Measurements from ENCODE around the gene KPRP.
A peak's percentile ranks its signal among the peaks of the same experiment; 100 is the strongest.

Gene KPRP

DNA sequence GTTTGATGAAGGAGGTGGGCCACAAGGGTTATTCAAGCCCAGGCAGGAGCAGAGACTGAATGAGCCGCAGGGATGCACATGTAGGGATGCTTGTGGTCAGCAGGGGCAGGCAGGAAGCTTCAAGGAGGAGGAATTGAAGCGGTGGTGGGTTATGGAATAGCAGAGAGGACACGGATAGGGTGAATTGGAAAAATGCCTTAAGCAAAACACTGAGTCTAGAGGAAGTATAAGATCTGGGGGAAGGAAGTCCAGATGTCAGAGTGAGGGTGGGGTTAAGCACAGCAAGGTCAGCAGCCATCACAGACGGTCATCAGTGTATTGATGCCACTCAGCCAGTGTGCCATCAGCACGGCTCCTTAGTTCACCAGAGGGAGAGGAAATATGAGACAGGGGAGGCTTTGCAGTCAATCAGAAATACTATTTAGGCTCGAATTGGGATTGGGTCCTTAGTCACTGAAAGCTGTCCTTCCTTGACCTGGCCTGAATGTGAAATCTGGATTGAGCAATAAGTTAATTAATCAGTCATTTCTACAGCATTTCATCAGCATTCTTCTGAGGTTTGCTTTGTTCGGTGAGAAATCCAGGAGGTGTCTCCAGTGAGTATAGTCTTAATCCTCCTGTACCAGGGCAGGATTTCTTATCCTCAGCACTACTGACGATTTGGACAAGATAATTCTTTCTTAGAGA is 11.2 kb downstream of the KPRP start:
- no peak overlapping the region for H3K4me3 ChIP-seq (ENCODE audit: low read depth, low read length)
- DNase-seq (ENCODE audit: low read depth, low spot score) = no peak
- in situ Hi-C loops (cut with HindIII; ENCODE audit: low sequenced_read_pairs) = no loop called here
- TF ChIP-seq, protein P1, sequence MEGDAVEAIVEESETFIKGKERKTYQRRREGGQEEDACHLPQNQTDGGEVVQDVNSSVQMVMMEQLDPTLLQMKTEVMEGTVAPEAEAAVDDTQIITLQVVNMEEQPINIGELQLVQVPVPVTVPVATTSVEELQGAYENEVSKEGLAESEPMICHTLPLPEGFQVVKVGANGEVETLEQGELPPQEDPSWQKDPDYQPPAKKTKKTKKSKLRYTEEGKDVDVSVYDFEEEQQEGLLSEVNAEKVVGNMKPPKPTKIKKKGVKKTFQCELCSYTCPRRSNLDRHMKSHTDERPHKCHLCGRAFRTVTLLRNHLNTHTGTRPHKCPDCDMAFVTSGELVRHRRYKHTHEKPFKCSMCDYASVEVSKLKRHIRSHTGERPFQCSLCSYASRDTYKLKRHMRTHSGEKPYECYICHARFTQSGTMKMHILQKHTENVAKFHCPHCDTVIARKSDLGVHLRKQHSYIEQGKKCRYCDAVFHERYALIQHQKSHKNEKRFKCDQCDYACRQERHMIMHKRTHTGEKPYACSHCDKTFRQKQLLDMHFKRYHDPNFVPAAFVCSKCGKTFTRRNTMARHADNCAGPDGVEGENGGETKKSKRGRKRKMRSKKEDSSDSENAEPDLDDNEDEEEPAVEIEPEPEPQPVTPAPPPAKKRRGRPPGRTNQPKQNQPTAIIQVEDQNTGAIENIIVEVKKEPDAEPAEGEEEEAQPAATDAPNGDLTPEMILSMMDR (IDR thresholded peaks at IDR 0.05; ENCODE audit: low read depth, low read length) = no peak

GRCh38 chr1:152770411-152770810 is 12.6 kb downstream of the KPRP start:
- no peak for DNase-seq (ENCODE audit: low read depth, low spot score)
- no peak overlapping the region for H3K4me3 ChIP-seq (ENCODE audit: low read depth, low read length)
- in situ Hi-C loops (cut with HindIII; ENCODE audit: low sequenced_read_pairs) = no loop called here
- TF ChIP-seq, protein P1 (IDR thresholded peaks at IDR 0.05; ENCODE audit: low read depth, low read length) = no peak

- TF ChIP-seq, protein P1 (IDR thresholded peaks at IDR 0.05; ENCODE audit: low read depth, low read length) = no peak
- no peak for DNase-seq (ENCODE audit: low read depth, low spot score)
- in situ Hi-C loops (cut with HindIII; ENCODE audit: low sequenced_read_pairs) = no loop called here
- H3K4me3 ChIP-seq (ENCODE audit: low read depth, low read length) = no peak within 1 kb of the TSS
Measured at GRCh38 chr1:152774875-152775274, 17.1 kb downstream of the KPRP start, which contains the start of gene LCE1F. Gene LCE1F (plus strand): TSS chr1:152775140. CDS start chr1:152776372, 1,232 bp downstream.

DNA sequence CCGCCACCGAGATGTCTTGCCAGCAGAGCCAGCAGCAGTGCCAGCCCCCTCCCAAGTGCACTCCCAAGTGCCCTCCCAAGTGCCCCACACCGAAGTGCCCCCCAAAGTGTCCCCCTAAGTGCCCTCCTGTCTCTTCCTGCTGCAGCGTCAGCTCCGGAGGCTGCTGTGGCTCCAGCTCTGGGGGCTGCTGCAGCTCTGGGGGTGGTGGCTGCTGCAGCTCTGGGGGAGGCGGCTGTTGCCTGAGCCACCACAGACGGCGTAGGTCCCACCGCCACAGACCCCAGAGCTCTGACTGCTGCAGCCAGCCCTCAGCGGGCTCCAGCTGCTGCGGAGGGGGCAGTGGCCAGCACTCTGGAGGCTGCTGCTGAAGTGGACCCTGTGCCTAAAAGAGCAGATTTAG is 18.5 kb downstream of the KPRP start:
- no peak overlapping the region for H3K4me3 ChIP-seq (ENCODE audit: low read depth, low read length)
- TF ChIP-seq, protein P1 (IDR thresholded peaks at IDR 0.05; ENCODE audit: low read depth, low read length) = no peak
- in situ Hi-C loops (cut with HindIII; ENCODE audit: low sequenced_read_pairs) = no loop called here
- DNase-seq (ENCODE audit: low read depth, low spot score) = no peak

DNA sequence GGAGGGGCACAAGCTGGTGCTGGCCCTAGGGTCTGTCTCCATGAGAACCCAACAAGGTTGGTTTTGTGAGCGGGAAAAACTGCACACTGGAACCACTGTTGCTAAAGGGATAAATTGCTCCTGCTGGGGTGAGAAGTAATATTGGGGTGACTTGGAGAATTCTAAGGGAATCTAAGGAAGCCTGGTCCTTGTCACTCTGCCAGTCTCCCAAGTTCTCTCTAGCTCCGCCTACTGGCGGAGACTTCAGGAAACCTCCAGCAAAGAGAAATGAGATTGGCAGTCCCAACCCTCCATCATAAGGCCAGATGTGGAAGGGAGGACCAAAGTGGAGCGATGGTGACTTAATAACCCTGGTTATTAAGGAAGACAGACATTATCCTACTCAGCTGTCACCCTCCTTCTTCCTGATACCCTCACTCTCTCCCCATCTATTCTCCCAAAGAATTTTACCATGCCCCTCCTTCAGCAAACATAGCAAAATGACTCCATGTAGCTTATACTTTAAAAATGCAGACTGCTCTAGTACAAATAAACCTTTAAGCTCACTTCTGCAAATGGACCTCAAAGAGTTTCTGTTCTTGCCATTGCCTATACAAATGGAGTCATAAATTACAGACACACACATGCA is 19.8 kb downstream of the KPRP start:
- in situ Hi-C loops (cut with HindIII; ENCODE audit: low sequenced_read_pairs) = no loop called here
- TF ChIP-seq, protein P1 (IDR thresholded peaks at IDR 0.05; ENCODE audit: low read depth, low read length) = peak; percentile 17
- no peak for DNase-seq (ENCODE audit: low read depth, low spot score)
- no peak overlapping the region for H3K4me3 ChIP-seq (ENCODE audit: low read depth, low read length)

GRCh38 chr1:152783095-152783494 is 25.3 kb downstream of the KPRP start:
- no peak for DNase-seq (ENCODE audit: low read depth, low spot score)
- no peak overlapping the region for H3K4me3 ChIP-seq (ENCODE audit: low read depth, low read length)
- in situ Hi-C loops (cut with HindIII; ENCODE audit: low sequenced_read_pairs) = no loop called here
- TF ChIP-seq, protein P1 (IDR thresholded peaks at IDR 0.05; ENCODE audit: low read depth, low read length) = no peak

Measured in astrocyte of the spinal cord (primary cell).